ENCODE measurements around the gene WIF1. TPM values are rescaled to one million over a fixed set of nuclear protein-coding genes. Genes with fewer than 3 reads are reported as not detected.

WIF1 gene
- total and polyA plus RNA-seq, 2 donors (not counting 1 experiment from before 2014, with no cell fraction given) = under 0.01 to 0.02 TPM

DNA sequence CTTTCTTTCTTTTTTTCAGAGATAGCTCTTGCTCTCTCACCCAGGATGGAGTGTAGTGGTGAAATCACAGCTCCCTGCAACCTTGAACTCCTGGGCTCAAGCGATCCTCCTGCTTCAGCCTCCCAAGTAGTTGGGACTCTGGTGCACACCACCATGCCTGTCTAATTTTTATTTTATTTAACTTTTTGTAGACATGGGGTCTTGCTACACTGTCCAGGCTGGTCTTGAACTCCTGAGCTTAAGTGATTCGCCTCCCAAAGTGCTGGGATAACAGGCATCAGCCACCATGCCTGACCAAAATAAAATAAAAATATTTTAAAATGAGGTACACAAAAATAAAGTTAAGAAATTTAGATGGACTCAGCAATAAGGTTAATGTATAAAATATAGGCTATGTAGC is 43.1 kb upstream of the WIF1 start:
- no peak overlapping the region for H2AFZ ChIP-seq (ENCODE audit: low read length)
- DNase-seq (ENCODE audit: low read depth in 2 of 2) = no peak
- H3K27me3 ChIP-seq (ENCODE audit: control insufficient read depth, insufficient read depth, low read length) = peaks cover 6% of the 10 kb centered on the region
- H4K20me1 ChIP-seq (ENCODE audit: control insufficient read depth, extremely low read depth, insufficient read depth, low read length) = no peaks in the 10 kb centered on the region
- no peaks in the 10 kb centered on the region for H3K4me1 ChIP-seq (ENCODE audit: control insufficient read depth, extremely low read depth, insufficient read depth, low read length)
- H3K9me3 ChIP-seq (ENCODE audit: control insufficient read depth, insufficient read depth, low read depth, low read length) = no peaks in the 10 kb centered on the region
- no peak overlapping the region for H3K9ac ChIP-seq (ENCODE audit: insufficient read depth, low read length)
- peaks cover 3% of the 10 kb centered on the region for H3K79me2 ChIP-seq (ENCODE audit: control insufficient read depth, insufficient read depth, low read length)
- no peaks in the 10 kb centered on the region for H3K36me3 ChIP-seq (ENCODE audit: control insufficient read depth, insufficient read depth, low read length)
- no peak overlapping the region for H3K4me2 ChIP-seq (ENCODE audit: extremely low read depth, insufficient read depth, low read length)
- no peak overlapping the region for H3K27ac ChIP-seq (ENCODE audit: insufficient read depth, low read length)
- no peak for TF ChIP-seq EZH2 (IDR thresholded peaks at IDR 0.05; ENCODE audit: low read length, missing control alignments)
- TF ChIP-seq, protein P1, sequence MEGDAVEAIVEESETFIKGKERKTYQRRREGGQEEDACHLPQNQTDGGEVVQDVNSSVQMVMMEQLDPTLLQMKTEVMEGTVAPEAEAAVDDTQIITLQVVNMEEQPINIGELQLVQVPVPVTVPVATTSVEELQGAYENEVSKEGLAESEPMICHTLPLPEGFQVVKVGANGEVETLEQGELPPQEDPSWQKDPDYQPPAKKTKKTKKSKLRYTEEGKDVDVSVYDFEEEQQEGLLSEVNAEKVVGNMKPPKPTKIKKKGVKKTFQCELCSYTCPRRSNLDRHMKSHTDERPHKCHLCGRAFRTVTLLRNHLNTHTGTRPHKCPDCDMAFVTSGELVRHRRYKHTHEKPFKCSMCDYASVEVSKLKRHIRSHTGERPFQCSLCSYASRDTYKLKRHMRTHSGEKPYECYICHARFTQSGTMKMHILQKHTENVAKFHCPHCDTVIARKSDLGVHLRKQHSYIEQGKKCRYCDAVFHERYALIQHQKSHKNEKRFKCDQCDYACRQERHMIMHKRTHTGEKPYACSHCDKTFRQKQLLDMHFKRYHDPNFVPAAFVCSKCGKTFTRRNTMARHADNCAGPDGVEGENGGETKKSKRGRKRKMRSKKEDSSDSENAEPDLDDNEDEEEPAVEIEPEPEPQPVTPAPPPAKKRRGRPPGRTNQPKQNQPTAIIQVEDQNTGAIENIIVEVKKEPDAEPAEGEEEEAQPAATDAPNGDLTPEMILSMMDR (conservative IDR thresholded peaks at IDR 0.05 in 1 of 2, IDR thresholded peaks at IDR 0.05 in 1 of 2; ENCODE audit: low read depth in 1 of 2, low read length in 2 of 2) = no peak
- H3K4me3 ChIP-seq (replicated peaks in 1 of 4; ENCODE audit: control extremely low read depth in 1 of 4, insufficient read depth in 1 of 4, low read depth in 3 of 4, low read length in 4 of 4) = no peak overlapping the region

DNA sequence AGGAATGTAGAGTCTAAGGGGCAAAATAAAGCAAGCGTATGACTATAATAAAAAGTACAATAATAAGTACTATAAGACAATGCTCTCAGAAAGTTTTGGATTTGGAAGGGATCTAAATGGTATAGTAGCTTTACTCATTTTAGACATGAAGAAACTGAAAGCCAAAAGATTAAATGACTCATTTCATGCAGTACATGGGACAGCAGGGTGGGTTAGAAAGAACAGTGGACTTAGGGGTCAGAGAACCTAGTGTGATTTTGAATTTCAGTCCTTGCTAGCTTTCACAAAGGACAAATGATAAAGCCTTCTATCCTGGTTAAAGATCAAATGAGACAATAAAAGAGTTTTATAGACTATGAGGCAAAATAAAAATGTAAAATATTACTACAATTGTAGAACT is 41.5 kb upstream of the WIF1 start:
- Histone ChIP-seq H3K9ac (ENCODE audit: insufficient read depth, low read length) (no peak overlapping the region), H3K79me2 (ENCODE audit: control insufficient read depth, insufficient read depth, low read length) (no peaks in the 10 kb centered on the region), H3K27ac (ENCODE audit: insufficient read depth, low read length) (no peak overlapping the region), H3K4me1 (ENCODE audit: control insufficient read depth, extremely low read depth, insufficient read depth, low read length) (no peaks in the 10 kb centered on the region), H2AFZ (ENCODE audit: low read length) (no peak overlapping the region), H3K36me3 (ENCODE audit: control insufficient read depth, insufficient read depth, low read length) (no peaks in the 10 kb centered on the region), H3K4me3 (replicated peaks in 1 of 4; ENCODE audit: control extremely low read depth in 1 of 4, insufficient read depth in 1 of 4, low read depth in 3 of 4, low read length in 4 of 4) (no peak overlapping the region), H4K20me1 (ENCODE audit: control insufficient read depth, extremely low read depth, insufficient read depth, low read length) (no peaks in the 10 kb centered on the region), H3K9me3 (ENCODE audit: control insufficient read depth, insufficient read depth, low read depth, low read length) (no peaks in the 10 kb centered on the region), H3K27me3 (ENCODE audit: control insufficient read depth, insufficient read depth, low read length) (peaks cover 6% of the 10 kb centered on the region), H3K4me2 (ENCODE audit: extremely low read depth, insufficient read depth, low read length) (no peak overlapping the region)
- TF ChIP-seq EZH2 (IDR thresholded peaks at IDR 0.05; ENCODE audit: low read length, missing control alignments) = no peak
- TF ChIP-seq, protein P1 (conservative IDR thresholded peaks at IDR 0.05 in 1 of 2, IDR thresholded peaks at IDR 0.05 in 1 of 2; ENCODE audit: low read depth in 1 of 2, low read length in 2 of 2) = no peak
- no peak for DNase-seq (ENCODE audit: low read depth in 2 of 2)

DNA sequence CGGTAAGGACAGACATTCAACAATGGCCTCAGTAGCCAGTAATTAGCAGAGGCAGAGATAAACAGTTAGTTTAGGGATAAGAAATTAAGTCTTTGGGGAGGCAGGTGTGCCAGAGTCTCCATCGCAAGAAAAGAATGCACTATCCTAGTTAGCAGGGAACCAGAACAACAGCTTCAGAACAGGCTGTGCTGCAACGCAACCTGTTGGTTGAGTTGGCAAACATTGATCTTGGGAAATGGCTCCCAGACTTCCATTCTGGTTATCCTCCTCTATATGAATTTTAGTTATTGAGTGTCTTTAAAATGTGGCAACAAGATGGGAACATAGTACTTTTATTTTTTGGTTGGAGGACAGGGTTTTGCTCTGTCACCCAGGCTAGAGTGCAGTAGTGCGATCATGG is 36.0 kb upstream of the WIF1 start:
- no peak overlapping the region for H3K9ac ChIP-seq (ENCODE audit: insufficient read depth, low read length)
- no peaks in the 10 kb centered on the region for H3K36me3 ChIP-seq (ENCODE audit: control insufficient read depth, insufficient read depth, low read length)
- no peak overlapping the region for H2AFZ ChIP-seq (ENCODE audit: low read length)
- H3K27me3 ChIP-seq (ENCODE audit: control insufficient read depth, insufficient read depth, low read length) = peaks cover 3% of the 10 kb centered on the region
- no peaks in the 10 kb centered on the region for H3K79me2 ChIP-seq (ENCODE audit: control insufficient read depth, insufficient read depth, low read length)
- no peaks in the 10 kb centered on the region for H3K4me1 ChIP-seq (ENCODE audit: control insufficient read depth, extremely low read depth, insufficient read depth, low read length)
- H3K4me2 ChIP-seq (ENCODE audit: extremely low read depth, insufficient read depth, low read length) = no peak overlapping the region
- DNase-seq (ENCODE audit: low read depth in 2 of 2) = no peak
- no peaks in the 10 kb centered on the region for H4K20me1 ChIP-seq (ENCODE audit: control insufficient read depth, extremely low read depth, insufficient read depth, low read length)
- no peaks in the 10 kb centered on the region for H3K9me3 ChIP-seq (ENCODE audit: control insufficient read depth, insufficient read depth, low read depth, low read length)
- H3K4me3 ChIP-seq (replicated peaks in 1 of 4; ENCODE audit: control extremely low read depth in 1 of 4, insufficient read depth in 1 of 4, low read depth in 3 of 4, low read length in 4 of 4) = no peak overlapping the region
- H3K27ac ChIP-seq (ENCODE audit: insufficient read depth, low read length) = no peak overlapping the region
- TF ChIP-seq EZH2 (IDR thresholded peaks at IDR 0.05; ENCODE audit: low read length, missing control alignments) = no peak
- TF ChIP-seq, protein P1 (conservative IDR thresholded peaks at IDR 0.05 in 1 of 2, IDR thresholded peaks at IDR 0.05 in 1 of 2; ENCODE audit: low read depth in 1 of 2, low read length in 2 of 2) = no peak

All from fibroblast of lung (primary cell).